Epithelial cell of proximal tubule (primary cell): ENCODE data around the gene EGFR. TPM values are rescaled to one million over a fixed set of nuclear protein-coding genes. Genes with fewer than 3 reads are reported as not detected.

ENCODE experiments used
- DNase-seq: peaks from one replicate; pipeline ENCODE4 v3.0.0-alpha.2; 2011; ENCODE audit warnings: low read depth
- H3K4me3 ChIP-seq: 2 replicates; pipeline ENCODE4 v1.5.1; 2011; ENCODE audit warnings: low read depth, mild to moderate bottlenecking, low read length
- total RNA-seq: library from RNA; depleted of rRNA; stranded (reverse); fragments of >200 nt; gene quantifications from 2 replicates; pipeline ENCODE4 v1.2.3, GENCODE V29; 2015
- TF ChIP-seq, protein P1 (sequence below): conservative IDR thresholded peaks from 2 replicates; pipeline ENCODE4 v1.5.1; 2012; ENCODE audit warnings: low read depth, mild to moderate bottlenecking, low read length

EGFR gene
- total RNA-seq, 1 donor from 2014 or later, result 48.1 TPM

DNA sequence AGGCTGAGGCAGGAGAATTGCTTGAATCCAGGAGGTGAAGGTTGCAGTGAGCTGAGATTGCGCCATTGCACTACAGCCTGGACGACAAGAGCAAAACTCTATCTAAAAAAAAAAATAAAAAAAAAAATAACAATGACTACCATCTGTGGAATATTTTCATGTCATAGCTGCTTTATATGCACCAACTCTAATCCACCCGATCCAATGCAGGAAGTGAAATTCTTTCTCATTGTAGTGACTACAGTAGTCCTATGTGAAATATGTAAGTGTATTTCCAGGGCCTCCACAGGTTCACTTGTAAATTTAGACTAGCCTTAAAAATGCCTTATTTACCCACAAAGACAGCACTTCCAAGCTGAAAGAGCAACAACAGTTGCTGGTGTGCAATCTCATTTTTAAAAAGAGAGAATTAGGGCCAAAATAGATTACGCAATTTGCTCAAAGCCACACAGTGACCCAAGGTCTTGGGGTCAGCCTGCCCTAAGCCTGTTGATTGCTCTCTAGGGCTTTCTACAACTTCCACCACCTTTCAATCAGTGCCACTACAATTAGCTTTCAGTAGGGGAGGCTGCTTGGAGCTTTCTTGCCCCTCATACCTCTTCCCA is 25.8 kb upstream of the EGFR start:
- TF ChIP-seq, protein P1, sequence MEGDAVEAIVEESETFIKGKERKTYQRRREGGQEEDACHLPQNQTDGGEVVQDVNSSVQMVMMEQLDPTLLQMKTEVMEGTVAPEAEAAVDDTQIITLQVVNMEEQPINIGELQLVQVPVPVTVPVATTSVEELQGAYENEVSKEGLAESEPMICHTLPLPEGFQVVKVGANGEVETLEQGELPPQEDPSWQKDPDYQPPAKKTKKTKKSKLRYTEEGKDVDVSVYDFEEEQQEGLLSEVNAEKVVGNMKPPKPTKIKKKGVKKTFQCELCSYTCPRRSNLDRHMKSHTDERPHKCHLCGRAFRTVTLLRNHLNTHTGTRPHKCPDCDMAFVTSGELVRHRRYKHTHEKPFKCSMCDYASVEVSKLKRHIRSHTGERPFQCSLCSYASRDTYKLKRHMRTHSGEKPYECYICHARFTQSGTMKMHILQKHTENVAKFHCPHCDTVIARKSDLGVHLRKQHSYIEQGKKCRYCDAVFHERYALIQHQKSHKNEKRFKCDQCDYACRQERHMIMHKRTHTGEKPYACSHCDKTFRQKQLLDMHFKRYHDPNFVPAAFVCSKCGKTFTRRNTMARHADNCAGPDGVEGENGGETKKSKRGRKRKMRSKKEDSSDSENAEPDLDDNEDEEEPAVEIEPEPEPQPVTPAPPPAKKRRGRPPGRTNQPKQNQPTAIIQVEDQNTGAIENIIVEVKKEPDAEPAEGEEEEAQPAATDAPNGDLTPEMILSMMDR, result no peak
- H3K4me3 ChIP-seq, result no peak overlapping the region
- no peak for DNase-seq

DNA sequence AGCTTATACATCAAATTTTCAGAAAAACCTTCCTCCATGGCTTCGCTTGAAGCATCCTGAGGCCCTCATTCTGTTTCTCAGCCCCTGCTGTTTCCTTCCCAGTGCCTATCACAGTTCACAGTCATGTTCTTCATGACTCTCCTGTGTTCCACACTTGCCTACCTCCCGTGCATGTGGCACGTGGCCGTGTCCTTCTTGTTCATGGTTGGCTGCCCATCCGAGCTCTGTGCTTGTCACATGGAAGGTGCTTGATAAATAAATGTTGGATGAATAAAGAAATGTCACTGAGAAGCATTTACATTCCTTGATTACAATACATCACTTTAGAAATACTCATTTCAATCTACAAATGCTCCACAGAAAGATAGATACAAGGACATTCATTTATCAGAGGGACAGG is 23.7 kb upstream of the EGFR start:
- TF ChIP-seq, protein P1, result no peak
- DNase-seq, result no peak
- no peak overlapping the region for H3K4me3 ChIP-seq

DNA sequence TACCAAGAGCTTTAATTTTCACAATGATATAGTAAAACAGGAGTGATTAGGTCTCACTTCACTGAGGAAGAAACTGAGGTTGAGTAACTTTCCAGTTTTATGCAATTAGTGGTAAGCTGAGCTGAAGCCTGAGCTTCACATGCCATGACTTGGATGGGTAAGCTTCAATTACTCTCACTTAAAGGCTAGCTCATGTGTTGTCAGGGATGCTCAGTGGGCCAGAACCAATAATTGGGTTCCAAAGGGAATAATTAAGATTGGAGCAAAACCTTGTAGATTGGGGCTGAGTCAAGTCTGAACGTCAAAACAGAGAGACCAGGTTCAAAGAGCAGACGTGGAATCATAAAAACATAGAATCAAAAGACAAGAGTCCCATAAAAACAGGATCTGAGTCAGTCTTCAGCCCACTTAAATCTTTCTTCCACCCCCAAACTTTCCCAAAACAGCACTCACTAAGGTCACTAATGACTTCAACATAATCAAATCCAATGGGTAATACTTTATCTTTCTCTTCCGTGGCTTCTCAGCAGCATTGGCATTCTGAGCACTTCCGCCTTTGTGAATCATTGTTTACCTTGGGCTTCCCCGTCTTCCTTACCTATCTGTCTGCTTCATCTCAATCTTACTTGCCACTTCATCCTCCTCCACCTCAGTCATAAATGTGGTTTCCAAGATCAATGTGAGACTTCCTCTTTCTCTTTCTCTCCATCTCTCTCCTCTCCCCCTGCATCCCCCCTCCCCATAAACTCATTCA is 23.0 kb upstream of the EGFR start:
- DNase-seq, result peak; percentile 94
- H3K4me3 ChIP-seq, result peak overlapping the region; percentile 7
- TF ChIP-seq, protein P1, result no peak

DNA sequence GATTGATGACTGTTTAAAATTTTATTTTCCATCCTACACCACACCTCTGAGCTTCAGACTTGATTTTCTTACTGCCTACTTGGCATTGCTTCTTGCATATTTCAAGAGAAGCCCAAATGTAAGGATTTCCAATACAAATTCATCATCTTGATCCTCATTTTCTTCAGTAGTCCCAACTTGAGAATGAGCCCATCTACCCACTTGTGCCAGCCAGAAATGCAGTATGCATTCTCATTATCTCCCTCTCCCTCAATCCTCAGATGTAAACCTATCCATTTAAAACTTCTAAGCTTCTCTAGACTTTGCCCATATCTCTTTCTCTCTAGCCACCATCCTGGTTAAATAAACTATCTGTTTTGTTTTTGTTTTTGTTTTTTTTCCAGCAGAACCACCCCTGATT is 22.4 kb upstream of the EGFR start:
- no peak overlapping the region for H3K4me3 ChIP-seq
- no peak for DNase-seq
- TF ChIP-seq, protein P1, result no peak

DNA sequence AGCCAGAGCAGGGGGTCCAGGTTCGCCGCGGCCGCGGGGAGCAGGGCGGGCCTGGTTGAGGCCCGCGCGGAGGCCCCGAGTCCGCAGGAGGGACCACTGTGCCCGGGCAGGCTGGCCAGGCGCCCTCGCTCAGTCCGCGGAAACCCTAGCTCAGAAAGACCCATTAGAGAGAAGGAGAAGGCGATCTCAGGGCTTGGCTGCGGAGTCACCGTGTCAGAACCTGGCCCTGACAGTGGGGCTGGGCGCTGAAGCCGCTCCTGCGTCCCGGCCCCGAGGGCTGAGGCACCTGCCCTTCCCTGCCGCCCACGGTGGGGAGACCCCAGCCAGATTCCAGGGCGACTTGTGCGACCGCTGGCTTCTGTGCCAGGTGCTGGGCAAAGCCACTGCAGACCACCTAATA is 14.2 kb upstream of the EGFR start:
- no peak overlapping the region for H3K4me3 ChIP-seq
- DNase-seq, result no peak
- TF ChIP-seq, protein P1, result no peak

DNA sequence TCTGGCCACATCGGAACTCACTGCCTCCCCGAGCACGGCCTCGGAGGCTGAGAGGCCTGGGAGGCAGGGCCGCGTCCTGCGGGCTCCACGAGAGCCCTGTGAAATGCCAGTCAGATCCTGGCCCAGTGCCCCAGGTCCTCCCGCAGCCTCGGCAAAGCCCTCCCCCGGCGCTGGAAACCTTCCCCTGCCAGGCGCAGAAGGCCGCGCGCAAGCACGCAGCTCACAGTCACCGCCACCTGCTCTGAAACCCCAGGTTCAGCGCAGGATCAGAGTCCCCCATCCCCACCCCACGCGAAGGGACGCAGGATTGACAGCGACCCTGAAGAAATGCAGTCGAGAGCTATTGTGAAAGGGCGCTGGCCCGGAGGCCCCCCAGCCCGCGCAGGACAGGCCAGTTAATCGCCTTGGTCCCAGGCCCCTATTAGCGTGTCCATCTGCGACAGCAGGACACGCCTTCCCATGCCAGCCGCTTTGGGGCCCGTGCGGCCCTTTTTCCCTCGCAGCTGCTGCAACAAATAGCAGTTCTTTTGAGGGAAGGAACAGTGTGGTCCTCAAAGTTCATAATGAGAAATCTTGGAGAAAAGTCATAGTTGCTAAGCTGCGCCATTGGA is 13.5 kb upstream of the EGFR start:
- no peak for DNase-seq
- TF ChIP-seq, protein P1, result no peak
- no peak overlapping the region for H3K4me3 ChIP-seq
